B cell (primary cell): ENCODE data around the gene ATP13A5. TPM values are rescaled to one million over a fixed set of nuclear protein-coding genes. Genes with fewer than 3 reads are reported as not detected.

Experiments
- ATAC-seq: fragments of 200-7000 bp; cut with Tn5 transposase; one replicate; pipeline ENCODE4 v1.10.0; 2021; ENCODE audit warnings: low read depth, mild to moderate bottlenecking, moderate number of reproducible peaks, moderate library complexity
- CTCF ChIA-PET: fragments of 350-600 bp; sonication (Branson Sonifier 250); formaldehyde crosslinking; loops from one replicate; lab custom pipeline; 2021; ENCODE audit warnings: antibody characterized with exemption, inconsistent platforms; lab: Charles Lee
- POLR2A ChIA-PET: fragments of 350-600 bp; sonication (Branson Sonifier 250); formaldehyde crosslinking; loops from one replicate; lab custom pipeline; 2021; ENCODE audit warnings: antibody characterized with exemption; lab: Charles Lee
- DNase-seq: peaks from one replicate; pipeline ENCODE4 v3.0.0; 2013
- H2AFZ ChIP-seq: 2 replicates; pipeline ENCODE4 v1.6.1; 2012; ENCODE audit warnings: mild to moderate bottlenecking, low read depth, low read length; ENCODE audit not compliant: insufficient read depth, poor library complexity, severe bottlenecking
- H3K27ac ChIP-seq, 2 donors: 1 replicate in 1 of 2; 2 replicates in 1 of 2; pipeline ENCODE4 v1.5.1; 2012 to 2013; ENCODE audit warnings: low read length in 2 of 2, mild to moderate bottlenecking in 2 of 2, moderate library complexity in 1 of 2
- H3K27me3 ChIP-seq, 4 experiments: fragments of 200-600 bp in 1 of 4; sonication (generic) in 1 of 4; replicated peaks in 1 of 4; 1 replicate in 2 of 4; 2 replicates in 2 of 4; pipeline versions ENCODE4 v1.6.1 to v1.7.0; 2013 to 2016; ENCODE audit warnings: low read length in 3 of 4, mild to moderate bottlenecking in 2 of 4, mixed read lengths in 1 of 4, moderate library complexity in 1 of 4; ENCODE audit not compliant: insufficient read depth in 4 of 4, control insufficient read depth in 3 of 4; ENCODE audit errors: control extremely low read depth in 1 of 4
- H3K36me3 ChIP-seq, 2 experiments: replicated peaks in 1 of 2; 1 replicate in 1 of 2; 2 replicates in 1 of 2; pipeline versions ENCODE4 v1.6.1 to v1.7.1; 2013; ENCODE audit warnings: low read length in 1 of 2; ENCODE audit not compliant: insufficient read depth in 2 of 2, control insufficient read depth in 1 of 2; ENCODE audit errors: control extremely low read depth in 1 of 2, extremely low read depth in 1 of 2
- H3K4me1 ChIP-seq, 2 donors: fragments of 200-600 bp in 1 of 2; sonication (generic) in 1 of 2; 1 replicate in 1 of 2; 2 replicates in 1 of 2; pipeline versions ENCODE4 v1.5.1 to v1.6.1; 2013 to 2017; ENCODE audit warnings: low read length in 2 of 2; ENCODE audit not compliant: control insufficient read depth in 2 of 2, insufficient read depth in 2 of 2
- H3K4me2 ChIP-seq: replicated peaks from 2 replicates; pipeline ENCODE3; 2012; ENCODE audit warnings: mild to moderate bottlenecking, low read depth, low read length; ENCODE audit not compliant: poor library complexity, severe bottlenecking
- H3K4me3 ChIP-seq, 5 experiments: fragments of 200-600 bp in 1 of 5; sonication (generic) in 1 of 5; 1 replicate in 3 of 5; 2 replicates in 2 of 5; pipeline versions ENCODE4 v1.5.1 to v1.7.0; 2011 to 2016; ENCODE audit warnings: low read length in 4 of 5, mild to moderate bottlenecking in 4 of 5, low read depth in 2 of 5, control low read depth in 1 of 5, moderate library complexity in 1 of 5; ENCODE audit not compliant: insufficient read depth in 1 of 5; ENCODE audit errors: control extremely low read depth in 1 of 5, extremely low read depth in 1 of 5
- H3K79me2 ChIP-seq: fragments of 200-600 bp; sonication (generic); one replicate; pipeline ENCODE4 v1.6.0; 2016; ENCODE audit warnings: low read length; ENCODE audit not compliant: control insufficient read depth, insufficient read depth
- H3K9ac ChIP-seq: fragments of 200-600 bp; sonication (generic); 2 replicates; pipeline ENCODE4 v1.6.1; 2017; ENCODE audit warnings: mild to moderate bottlenecking, low read length, moderate library complexity
- H3K9me3 ChIP-seq, 3 donors: one replicate each; pipeline versions ENCODE4 v1.6.1 to v1.7.1; 2013; ENCODE audit warnings: low read length in 2 of 3; ENCODE audit not compliant: control insufficient read depth in 2 of 3, insufficient read depth in 1 of 3; ENCODE audit errors: control extremely low read depth in 1 of 3
- H4K20me1 ChIP-seq: 2 replicates; pipeline ENCODE4 v1.6.0; 2012; ENCODE audit warnings: mild to moderate bottlenecking, low read length; ENCODE audit not compliant: insufficient read depth, control insufficient read depth, poor library complexity, severe bottlenecking
- H3K27ac Mint-ChIP-seq: one replicate; pipeline ENCODE4 v1.8.0; 2021; ENCODE audit warnings: mixed read lengths
- H3K27me3 Mint-ChIP-seq: one replicate; pipeline ENCODE4 v1.8.0; 2021; ENCODE audit warnings: mixed read lengths
- H3K4me1 Mint-ChIP-seq: one replicate; pipeline ENCODE4 v1.8.0; 2021; ENCODE audit warnings: mixed read lengths
- H3K4me3 Mint-ChIP-seq: one replicate; pipeline ENCODE4 v1.8.0; 2021; ENCODE audit warnings: mixed read lengths
- H3K9me3 Mint-ChIP-seq: one replicate; pipeline ENCODE4 v1.8.0; 2022; ENCODE audit warnings: mixed read lengths; ENCODE audit not compliant: insufficient read depth
- CTCF ChIP-seq: fragments of 200-600 bp; IDR thresholded peaks from one replicate; pipeline ENCODE4 v1.8.0; 2022; ENCODE audit warnings: antibody characterized with exemption, mild to moderate bottlenecking
- EZH2 ChIP-seq: IDR thresholded peaks from 2 replicates; pipeline ENCODE4 v1.6.1; 2012; ENCODE audit warnings: borderline replicate concordance, low read depth, mild to moderate bottlenecking, moderate library complexity, low read length; ENCODE audit not compliant: insufficient read depth, poor library complexity, severe bottlenecking
- WGBS: methylation state at CpG from one replicate; pipeline ENCODE4 v1.1.5; 2013; ENCODE audit warnings: missing lambda C conversion rate; ENCODE audit not compliant: insufficient coverage; 5-methylcytosine and 5-hydroxymethylcytosine counted together
- intact Hi-C: fragments of 100-400 bp; cut with micrococcal nuclease; formaldehyde crosslinking; loops from one replicate; pipeline ENCODE4 v1.10.0; 2022
- polyA plus RNA-seq: library from polyadenylated mRNA; depleted of rRNA; stranded (reverse); fragments of >200 nt; gene quantifications from 2 replicates; pipeline ENCODE4 v1.2.3, GENCODE V29; 2012
- total RNA-seq, 2 donors: library from RNA; stranded (reverse); fragments of 120-200 nt in 1 of 2; gene quantifications; 1 replicate in 1 of 2; 2 replicates in 1 of 2; pipeline versions ENCODE4 v1.2.3 to v1.2.4, GENCODE V29; 2013 to 2022

Gene ATP13A5
- total and polyA plus RNA-seq, 2 donors (not counting 1 experiment from before 2014, with no cell fraction given), result 0.12 TPM; not detected in 1

GRCh38 chr3:193313061-193313958, 65.2 kb downstream of the ATP13A5 start:
- Histone ChIP-seq H3K9ac (no peak overlapping the region), H3K27me3 (peaks cover 0 to 2% (median 0%) of the 10 kb centered on the region in 4 experiments), H3K79me2 (no peaks in the 10 kb centered on the region), H3K27ac (no peak overlapping the region), H2AFZ (no peak overlapping the region), H3K36me3 (no peaks in the 10 kb centered on the region), H4K20me1 (no peaks in the 10 kb centered on the region), H3K4me3 (no peak overlapping the region), H3K9me3 (no peaks in the 10 kb centered on the region), H3K4me2 (no peak overlapping the region), H3K4me1 (no peaks in the 10 kb centered on the region)
- DNase-seq (no peak), ATAC-seq (no peak)
- no peak overlapping the region for H3K4me3 Mint-ChIP-seq
- H3K4me1 Mint-ChIP-seq, result no peaks in the 10 kb centered on the region
- TF ChIP-seq CTCF (no peak), EZH2 (no peak)
- no peak overlapping the region for H3K27ac Mint-ChIP-seq
- 77% methylated on average over 3 of the region's 3 CpGs for WGBS
- POLR2A ChIA-PET, result no interaction called here
- H3K9me3 Mint-ChIP-seq, result no peaks in the 10 kb centered on the region
- intact Hi-C loops, result no loop called here
- H3K27me3 Mint-ChIP-seq, result peaks cover 6% of the 10 kb centered on the region
- CTCF ChIA-PET, result no interaction called here
